Endothelial cell (in vitro differentiated cells): Measurements from ENCODE around the gene ALPG. TPM values are rescaled to one million over a fixed set of nuclear protein-coding genes. Genes with fewer than 3 reads are reported as not detected.
"Not testable (repeated sequence)": the region's sequence is repeated elsewhere in the genome, so short reads cannot be mapped to it uniquely, and the experiment has no call there.

Experiments
- DNase-seq: peaks from one replicate; pipeline ENCODE4 v3.0.0; 2021; ENCODE audit warnings: low spot score
- H3K27ac Mint-ChIP-seq: one replicate; pipeline ENCODE4 v1.8.0; 2021; ENCODE audit warnings: mixed read lengths, inconsistent platforms; ENCODE audit not compliant: unreplicated experiment
- H3K27me3 Mint-ChIP-seq: one replicate; pipeline ENCODE4 v1.8.0; 2021; ENCODE audit warnings: mild to moderate bottlenecking, moderate library complexity, mixed read lengths, inconsistent platforms; ENCODE audit not compliant: unreplicated experiment
- H3K36me3 Mint-ChIP-seq: one replicate; pipeline ENCODE4 v1.8.0; 2021; ENCODE audit warnings: mild to moderate bottlenecking, low read depth, mixed read lengths, inconsistent platforms; ENCODE audit not compliant: unreplicated experiment
- H3K4me1 Mint-ChIP-seq: one replicate; pipeline ENCODE4 v1.8.0; 2021; ENCODE audit warnings: mild to moderate bottlenecking, mixed read lengths, inconsistent platforms; ENCODE audit not compliant: unreplicated experiment
- H3K4me3 Mint-ChIP-seq: one replicate; pipeline ENCODE4 v1.8.0; 2021; ENCODE audit warnings: mild to moderate bottlenecking, mixed read lengths, inconsistent platforms; ENCODE audit not compliant: unreplicated experiment
- H3K9me3 Mint-ChIP-seq: one replicate; pipeline ENCODE4 v1.8.0; 2021; ENCODE audit warnings: mixed read lengths, inconsistent platforms; ENCODE audit not compliant: unreplicated experiment
- CTCF ChIP-seq: fragments of 200-600 bp; sonication (generic); IDR thresholded peaks from one replicate; pipeline ENCODE4 v1.5.0; 2021; ENCODE audit warnings: antibody characterized with exemption; ENCODE audit not compliant: unreplicated experiment
- total RNA-seq: library from RNA; stranded (reverse); fragmentation: NEBNext Ultra II Directional; extraction: Animal tissue kit (Norgen Biotek cat#: 25700); gene quantifications from one replicate; pipeline ENCODE4 v1.2.1, GENCODE V29; 2021; ENCODE audit not compliant: unreplicated experiment

ALPG gene
- total RNA-seq, 1 donor from 2014 or later, result not detected

DNA sequence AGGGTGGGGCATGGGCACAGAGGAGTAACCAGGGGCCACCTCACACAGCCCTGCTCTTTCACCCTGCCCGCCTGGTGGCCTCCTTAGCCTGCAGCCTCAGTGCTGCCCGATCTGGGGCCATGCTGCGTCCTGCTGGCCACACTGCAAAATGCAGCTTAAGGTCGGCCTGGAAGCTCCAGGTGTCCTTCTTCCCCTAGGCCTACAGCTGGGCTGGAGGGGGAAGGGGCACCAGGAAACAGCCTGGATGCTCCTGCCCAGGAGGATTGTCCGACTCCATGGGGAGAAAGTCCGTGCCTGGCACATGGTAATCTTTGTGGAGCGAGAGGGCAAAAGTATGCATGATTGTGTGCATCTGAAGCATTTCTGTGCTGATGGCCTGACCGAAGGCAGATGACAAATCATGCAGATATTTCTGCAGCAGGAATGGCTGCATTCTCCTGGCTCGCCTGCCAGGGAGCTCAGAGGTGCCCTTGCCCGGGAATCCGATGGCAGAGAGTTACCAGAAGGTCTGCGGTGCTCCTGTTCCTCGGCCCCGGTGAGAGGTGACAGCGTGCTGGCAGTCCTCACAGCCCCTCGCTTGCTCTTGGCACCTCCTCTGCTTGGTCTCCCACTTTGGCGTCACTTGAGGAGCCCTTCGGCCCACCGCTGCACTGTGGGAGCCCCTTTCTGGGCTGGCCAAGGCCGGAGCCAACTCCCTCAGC is 40.9 kb upstream of the ALPG start:
- Mint-ChIP-seq H3K9me3 (no peaks in the 10 kb centered on the region), H3K4me1 (peaks cover 2% of the 10 kb centered on the region), H3K27me3 (peaks cover 13% of the 10 kb centered on the region), H3K36me3 (no peaks in the 10 kb centered on the region), H3K27ac (no peak overlapping the region), H3K4me3 (no peak overlapping the region)
- peak; percentile 57 for TF ChIP-seq CTCF
- DNase-seq, result peak; percentile 77

DNA sequence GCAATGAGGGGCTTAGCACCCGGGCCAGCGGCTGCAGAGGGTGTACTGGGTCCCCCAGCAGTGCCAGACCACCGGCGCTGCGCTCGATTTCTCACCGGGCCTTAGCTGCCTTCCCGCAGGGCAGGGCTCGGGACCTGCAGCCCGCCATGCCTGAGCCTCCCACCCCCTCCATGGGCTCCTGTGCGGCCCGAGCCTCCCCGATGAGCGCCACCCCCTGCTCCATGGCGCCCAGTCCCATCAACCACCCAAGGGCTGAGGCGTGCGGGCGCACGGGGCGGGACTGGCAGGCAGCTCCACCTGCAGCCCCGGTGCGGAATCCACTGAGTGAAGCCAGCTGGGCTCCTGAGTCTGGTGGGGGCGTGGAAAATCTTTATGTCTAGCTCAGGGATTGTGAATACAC is 40.2 kb upstream of the ALPG start:
- H3K4me3 Mint-ChIP-seq, H3K4me1 Mint-ChIP-seq, H3K36me3 Mint-ChIP-seq, H3K9me3 Mint-ChIP-seq, H3K27ac Mint-ChIP-seq, DNase-seq: not testable (repeated sequence)
- H3K27me3 Mint-ChIP-seq, result peaks cover 13% of the 10 kb centered on the region

DNA sequence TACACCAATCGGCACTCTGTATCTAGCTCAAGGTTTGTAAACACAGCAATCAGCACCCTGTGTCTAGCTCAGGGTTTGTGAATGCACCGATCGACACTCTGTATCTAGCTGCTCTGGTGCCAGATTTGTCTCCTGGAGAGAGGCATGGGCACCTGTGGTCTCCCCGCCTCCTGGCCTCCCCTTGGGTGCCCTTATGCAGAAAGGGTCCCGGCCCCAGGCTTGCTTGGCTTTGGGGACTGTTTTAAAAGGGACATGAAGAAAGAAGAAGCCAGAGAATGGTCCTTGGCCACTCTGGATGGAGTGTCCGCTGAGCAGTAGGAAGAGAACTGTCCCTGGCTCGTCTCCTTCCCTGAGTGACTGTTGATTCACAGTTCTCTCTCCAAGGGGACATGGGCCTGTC is 39.6 kb upstream of the ALPG start:
- no peak for DNase-seq
- Mint-ChIP-seq H3K27ac (no peak overlapping the region), H3K4me3 (no peak overlapping the region), H3K27me3 (peaks cover 12% of the 10 kb centered on the region), H3K4me1 (peaks cover 2% of the 10 kb centered on the region), H3K9me3 (no peaks in the 10 kb centered on the region), H3K36me3 (no peaks in the 10 kb centered on the region)
- TF ChIP-seq CTCF, result no peak

DNA sequence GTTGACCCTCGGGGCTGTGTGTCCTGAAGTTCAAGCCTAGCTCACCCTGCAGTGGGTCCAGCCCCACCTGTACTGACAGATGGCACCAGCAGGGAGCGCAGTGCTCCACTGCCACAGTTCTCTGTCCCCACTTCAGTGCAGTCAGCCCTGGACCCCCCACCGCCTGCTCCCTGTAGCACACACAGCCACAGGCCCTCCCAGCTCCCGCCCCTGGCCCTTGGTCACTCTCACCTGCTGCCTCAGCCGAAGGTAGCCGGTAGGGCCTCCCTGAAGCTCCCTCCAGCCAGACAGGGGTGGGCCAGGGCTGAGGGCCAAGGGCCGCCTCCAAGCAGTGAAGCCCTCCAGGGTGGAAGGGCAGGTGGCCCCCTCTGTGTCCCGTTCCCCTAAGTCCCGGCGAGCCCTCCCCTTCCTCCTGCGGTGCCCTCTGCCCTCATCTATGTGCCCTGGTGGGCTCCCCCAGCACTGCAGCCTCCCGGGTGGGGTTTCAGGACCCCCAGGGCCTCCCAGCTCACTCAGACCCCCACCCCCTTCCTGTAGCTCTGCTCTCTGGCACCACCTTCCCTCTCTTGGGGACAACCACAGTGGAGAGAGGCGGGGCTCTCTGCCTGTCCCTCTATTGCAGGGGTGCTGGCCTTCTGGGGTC is 38.9 kb upstream of the ALPG start:
- no peaks in the 10 kb centered on the region for H3K36me3 Mint-ChIP-seq
- peak; percentile 47 for DNase-seq
- no peak overlapping the region for H3K27ac Mint-ChIP-seq
- peaks cover 8% of the 10 kb centered on the region for H3K27me3 Mint-ChIP-seq
- H3K4me3 Mint-ChIP-seq, result no peak overlapping the region
- TF ChIP-seq CTCF, result peak; percentile 52
- H3K4me1 Mint-ChIP-seq, result no peaks in the 10 kb centered on the region
- H3K9me3 Mint-ChIP-seq, result no peaks in the 10 kb centered on the region

- TF ChIP-seq CTCF, result no peak
- no peak for DNase-seq
- H3K27ac Mint-ChIP-seq, result no peak overlapping the region
- no peaks in the 10 kb centered on the region for H3K4me1 Mint-ChIP-seq
- peaks cover 8% of the 10 kb centered on the region for H3K27me3 Mint-ChIP-seq
- H3K4me3 Mint-ChIP-seq, result no peak overlapping the region
- H3K36me3 Mint-ChIP-seq, result no peaks in the 10 kb centered on the region
- H3K9me3 Mint-ChIP-seq, result no peaks in the 10 kb centered on the region
Measured at GRCh38 chr2:232368311-232368731, 38.3 kb upstream of the ALPG start.
